Small intestine (tissue), 7 donors: ENCODE measurements around the gene CNDP2. TPM values are rescaled to one million over a fixed set of nuclear protein-coding genes. Genes with fewer than 3 reads are reported as not detected.

ENCODE experiments used
- DNase-seq, 2 donors: peaks; one replicate each; pipeline versions ENCODE4 v3.0.0 to v3.0.0-alpha.2; 2013
- FAIRE-seq: peaks from 2 replicates; lab custom pipeline; 2012; peaks lifted over from hg19 to GRCh38; lab: Jason Lieb, UNC
- H3K27ac ChIP-seq, 3 donors: one replicate each; pipeline ENCODE4 v1.5.1; 2013; ENCODE audit warnings: low read length in 2 of 3, mild to moderate bottlenecking in 2 of 3, control low read depth in 1 of 3, inconsistent platforms in 1 of 3, low read depth in 1 of 3, moderate library complexity in 1 of 3
- H3K27me3 ChIP-seq, 3 donors: one replicate each; pipeline ENCODE4 v1.6.1; 2013; ENCODE audit warnings: low read length in 3 of 3, inconsistent platforms in 1 of 3; ENCODE audit not compliant: control insufficient read depth in 3 of 3, insufficient read depth in 3 of 3
- H3K36me3 ChIP-seq, 3 donors: one replicate each; pipeline ENCODE4 v1.6.1; 2013; ENCODE audit warnings: low read length in 3 of 3, inconsistent platforms in 1 of 3, low read depth in 1 of 3, mild to moderate bottlenecking in 1 of 3, moderate library complexity in 1 of 3; ENCODE audit not compliant: control insufficient read depth in 3 of 3, insufficient read depth in 2 of 3
- H3K4me1 ChIP-seq, 3 donors: one replicate each; pipeline ENCODE4 v1.6.1; 2013; ENCODE audit warnings: low read length in 2 of 3, inconsistent platforms in 1 of 3, low read depth in 1 of 3, mild to moderate bottlenecking in 1 of 3, moderate library complexity in 1 of 3; ENCODE audit not compliant: control insufficient read depth in 3 of 3, insufficient read depth in 2 of 3
- H3K4me3 ChIP-seq, 3 donors: one replicate each; pipeline ENCODE4 v1.5.1; 2013; ENCODE audit warnings: low read length in 3 of 3, control low read depth in 1 of 3, inconsistent platforms in 1 of 3, low read depth in 1 of 3, mild to moderate bottlenecking in 1 of 3, moderate library complexity in 1 of 3
- H3K9me3 ChIP-seq, 2 donors: one replicate each; pipeline ENCODE4 v1.6.1; 2013; ENCODE audit warnings: low read depth in 1 of 2, low read length in 1 of 2; ENCODE audit not compliant: control insufficient read depth in 2 of 2, insufficient read depth in 1 of 2
- WGBS, 3 donors: extraction: QIAGEN DNeasy Blood & Tissue Kit; methylation state at CpG; one replicate each; pipeline ENCODE4 v1.1.7; 2013; 5-methylcytosine and 5-hydroxymethylcytosine counted together
- polyA plus RNA-seq, 4 donors: library from polyadenylated mRNA; stranded (reverse) in 3 of 4; unstranded in 1 of 4; fragments of 200-250 nt in 3 of 4; fragments of 120-200 nt in 1 of 4; gene quantifications; one replicate each; pipeline versions ENCODE4 v1.2.1 to v1.2.3, GENCODE V29; 2013
- donor health status: healthy with polysubstance abuse.
- donor health status: control.
- donor health status: control.
- donor health status: Bipolar disorder and iron deficiency.
- donor health status: healthy.

The CNDP2 gene
- polyA plus RNA-seq, 4 donors = 215 to 423 (median 327) TPM

- Histone ChIP-seq H3K9me3 (no peaks in the 10 kb centered on the region), H3K4me1 (peaks cover 0 to 9% (median 0%) of the 10 kb centered on the region in 3 donors), H3K27ac (no peak overlapping the region), H3K4me3 (no peak overlapping the region), H3K36me3 (no peaks in the 10 kb centered on the region), H3K27me3 (no peaks in the 10 kb centered on the region)
- no peak for DNase-seq
- 52 to 70% (median 61%) methylated on average over 9 of the region's 9 CpGs for WGBS, 3 donors
- no peak for FAIRE-seq
Measured at GRCh38 chr18:74532511-74533025, 36.4 kb downstream of the CNDP2 start.

- H3K4me1 ChIP-seq = peaks cover 0 to 9% (median 0%) of the 10 kb centered on the region in 3 donors
- no peak overlapping the region for H3K27ac ChIP-seq
- no peak for FAIRE-seq
- H3K27me3 ChIP-seq = no peaks in the 10 kb centered on the region
- 94 to 98% (median 97%) methylated on average over 12 of the region's 12 CpGs for WGBS, 3 donors
- H3K36me3 ChIP-seq = no peaks in the 10 kb centered on the region
- no peaks in the 10 kb centered on the region for H3K9me3 ChIP-seq
- DNase-seq = no peak
- no peak overlapping the region for H3K4me3 ChIP-seq
Measured at GRCh38 chr18:74533666-74534065, 37.5 kb downstream of the CNDP2 start.

- Histone ChIP-seq H3K9me3 (no peaks in the 10 kb centered on the region), H3K27ac (no peak within 1 kb of the TSS), H3K27me3 (no peaks in the 10 kb centered on the region), H3K4me3 (no peak within 1 kb of the TSS), H3K4me1 (peaks cover 0 to 9% (median 0%) of the 10 kb centered on the region in 3 donors), H3K36me3 (no peaks in the 10 kb centered on the region)
- 89 to 90% (median 90%) methylated on average over 21 of the region's 21 CpGs for WGBS, 3 donors
- DNase-seq (no peak), FAIRE-seq (no peak)
Measured at GRCh38 chr18:74534150-74534969, 38.2 kb downstream of the CNDP2 start, which contains the start of gene CNDP1. Gene CNDP1 (plus strand): TSS chr18:74534500. CDS start chr18:74534668, 168 bp downstream.

GRCh38 chr18:74534981-74535649 lies 39.0 kb downstream of the CNDP2 start:
- WGBS, 3 donors = 33 to 72% (median 47%) methylated on average over 9 of the region's 9 CpGs
- Histone ChIP-seq H3K4me1 (peaks cover 0 to 9% (median 0%) of the 10 kb centered on the region in 3 donors), H3K9me3 (no peaks in the 10 kb centered on the region), H3K4me3 (no peak overlapping the region), H3K36me3 (no peaks in the 10 kb centered on the region), H3K27ac (no peak overlapping the region), H3K27me3 (no peaks in the 10 kb centered on the region)
- peak; percentile 31 to 44 for DNase-seq
- no peak for FAIRE-seq

GRCh38 chr18:74539289-74539688 lies 43.1 kb downstream of the CNDP2 start:
- DNase-seq (no peak), FAIRE-seq (no peak)
- no peak overlapping the region for H3K27ac ChIP-seq
- H3K36me3 ChIP-seq = no peaks in the 10 kb centered on the region
- 85 to 91% (median 90%) methylated on average over 11 of the region's 11 CpGs for WGBS, 3 donors
- H3K4me3 ChIP-seq = no peak overlapping the region
- H3K27me3 ChIP-seq = no peaks in the 10 kb centered on the region
- H3K9me3 ChIP-seq = no peaks in the 10 kb centered on the region
- H3K4me1 ChIP-seq = peaks cover 0 to 36% (median 12%) of the 10 kb centered on the region in 3 donors

- DNase-seq = no peak
- Histone ChIP-seq H3K4me3 (no peak overlapping the region), H3K27me3 (no peaks in the 10 kb centered on the region), H3K4me1 (peaks cover 0 to 39% (median 12%) of the 10 kb centered on the region in 3 donors), H3K9me3 (no peaks in the 10 kb centered on the region), H3K27ac (peak overlapping the region; percentile 95 to 98 (median 96)), H3K36me3 (no peaks in the 10 kb centered on the region)
- WGBS, 3 donors = 63 to 72% (median 68%) methylated on average over 20 of the region's 20 CpGs
- no peak for FAIRE-seq
Measured at GRCh38 chr18:74540652-74541421, 44.7 kb downstream of the CNDP2 start.

- no peaks in the 10 kb centered on the region for H3K27me3 ChIP-seq
- H3K4me1 ChIP-seq = peaks cover 0 to 46% (median 12%) of the 10 kb centered on the region in 3 donors
- no peaks in the 10 kb centered on the region for H3K9me3 ChIP-seq
- DNase-seq (peak; percentile 95 to 98), FAIRE-seq (no peak)
- H3K27ac ChIP-seq = peak overlapping the region; percentile 95 to 98 (median 96)
- H3K36me3 ChIP-seq = no peaks in the 10 kb centered on the region
- 9 to 56% (median 29%) methylated on average over 15 of the region's 15 CpGs for WGBS, 3 donors
- peak overlapping the region in 1 of 3 donors; percentile 13 for H3K4me3 ChIP-seq
Measured at GRCh38 chr18:74541703-74542555, 45.8 kb downstream of the CNDP2 start.
